Measurements from ENCODE around the gene PTPRN2.

- TF ChIP-seq, protein P1, sequence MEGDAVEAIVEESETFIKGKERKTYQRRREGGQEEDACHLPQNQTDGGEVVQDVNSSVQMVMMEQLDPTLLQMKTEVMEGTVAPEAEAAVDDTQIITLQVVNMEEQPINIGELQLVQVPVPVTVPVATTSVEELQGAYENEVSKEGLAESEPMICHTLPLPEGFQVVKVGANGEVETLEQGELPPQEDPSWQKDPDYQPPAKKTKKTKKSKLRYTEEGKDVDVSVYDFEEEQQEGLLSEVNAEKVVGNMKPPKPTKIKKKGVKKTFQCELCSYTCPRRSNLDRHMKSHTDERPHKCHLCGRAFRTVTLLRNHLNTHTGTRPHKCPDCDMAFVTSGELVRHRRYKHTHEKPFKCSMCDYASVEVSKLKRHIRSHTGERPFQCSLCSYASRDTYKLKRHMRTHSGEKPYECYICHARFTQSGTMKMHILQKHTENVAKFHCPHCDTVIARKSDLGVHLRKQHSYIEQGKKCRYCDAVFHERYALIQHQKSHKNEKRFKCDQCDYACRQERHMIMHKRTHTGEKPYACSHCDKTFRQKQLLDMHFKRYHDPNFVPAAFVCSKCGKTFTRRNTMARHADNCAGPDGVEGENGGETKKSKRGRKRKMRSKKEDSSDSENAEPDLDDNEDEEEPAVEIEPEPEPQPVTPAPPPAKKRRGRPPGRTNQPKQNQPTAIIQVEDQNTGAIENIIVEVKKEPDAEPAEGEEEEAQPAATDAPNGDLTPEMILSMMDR (conservative IDR thresholded peaks at IDR 0.05 in 1 of 2, IDR thresholded peaks at IDR 0.05 in 1 of 2; ENCODE audit: extremely low read depth in 1 of 2, insufficient read depth in 1 of 2, low read depth in 1 of 2, low read length in 2 of 2), result no peak
- TF ChIP-seq EZH2 (IDR thresholded peaks at IDR 0.05; ENCODE audit: borderline replicate concordance, low read length), result no peak
These were observed 326.9 kb downstream of the PTPRN2 start for GRCh38 chr7:158260567-158261361.

Measured in mammary epithelial cell (primary cell).